OCI-LY1 (cell line): ENCODE measurements around the gene MMRN1.

Experiments used
- H2AFZ ChIP-seq: fragments of 200-600 bp; sonication (generic), shearing (Covaris generic); 2 replicates; pipeline ENCODE4 v1.6.0; 2014; ENCODE audit warnings: antibody characterized with exemption, mild to moderate bottlenecking, low read length
- H3F3A ChIP-seq: fragments of 200-600 bp; sonication (generic), shearing (Covaris generic); 2 replicates; pipeline ENCODE4 v1.6.0; 2014; ENCODE audit warnings: mild to moderate bottlenecking, antibody characterized with exemption, low read length, moderate library complexity; ENCODE audit not compliant: insufficient read depth
- H3K27ac ChIP-seq: fragments of 200-600 bp; sonication (generic); 2 replicates; pipeline ENCODE4 v1.5.1; 2014; ENCODE audit warnings: low read length, mixed run types, mild to moderate bottlenecking, low read depth; ENCODE audit not compliant: poor library complexity, severe bottlenecking
- H3K27me3 ChIP-seq: fragments of 200-600 bp; sonication (generic); 2 replicates; pipeline ENCODE4 v1.6.0; 2014; ENCODE audit warnings: antibody characterized with exemption, mild to moderate bottlenecking, low read length, moderate library complexity; ENCODE audit not compliant: insufficient read depth
- H3K36me3 ChIP-seq: fragments of 200-600 bp; sonication (generic); 2 replicates; pipeline ENCODE4 v1.6.1; 2014; ENCODE audit warnings: mild to moderate bottlenecking, antibody characterized with exemption, low read length, moderate library complexity, mixed read lengths; ENCODE audit not compliant: insufficient read depth
- H3K4me1 ChIP-seq: fragments of 200-600 bp; sonication (generic); 2 replicates; pipeline ENCODE4 v1.5.1; 2014; ENCODE audit warnings: mild to moderate bottlenecking, low read length, moderate library complexity; ENCODE audit not compliant: insufficient read depth, severe bottlenecking
- H3K4me2 ChIP-seq: fragments of 200-600 bp; sonication (generic), shearing (Covaris generic); 2 replicates; pipeline ENCODE4 v1.6.1; 2014; ENCODE audit warnings: low read length
- H3K4me3 ChIP-seq: fragments of 200-600 bp; sonication (generic); 2 replicates; pipeline ENCODE4 v1.5.1; 2014; ENCODE audit warnings: low read length, low read depth, mild to moderate bottlenecking, mixed read lengths; ENCODE audit not compliant: poor library complexity, severe bottlenecking
- H3K79me2 ChIP-seq: fragments of 200-600 bp; shearing (Covaris generic); 2 replicates; pipeline ENCODE4 v1.6.1; 2016; ENCODE audit warnings: mixed run types, low read length, mixed read lengths; ENCODE audit not compliant: insufficient read depth
- H3K9ac ChIP-seq: fragments of 200-600 bp; sonication (generic), shearing (Covaris generic); 2 replicates; pipeline ENCODE4 v1.6.1; 2014; ENCODE audit warnings: mild to moderate bottlenecking, low read length, mixed read lengths
- H3K9me2 ChIP-seq: fragments of 200-600 bp; sonication (generic), shearing (Covaris generic); 2 replicates; pipeline ENCODE4 v1.6.1; 2014; ENCODE audit warnings: low read depth, mild to moderate bottlenecking, low read length, mixed read lengths
- H3K9me3 ChIP-seq: fragments of 200-600 bp; shearing (Covaris generic); 2 replicates; pipeline ENCODE4 v1.6.1; 2014; ENCODE audit warnings: low read length, mixed read lengths
- H4K20me1 ChIP-seq: fragments of 200-600 bp; sonication (generic), shearing (Covaris generic); 2 replicates; pipeline ENCODE4 v1.6.0; 2016; ENCODE audit warnings: mild to moderate bottlenecking, low read length; ENCODE audit not compliant: insufficient read depth
- CTCF ChIP-seq: fragments of 200-600 bp; sonication (generic), shearing (Covaris generic); IDR thresholded peaks from 2 replicates; pipeline ENCODE4 v1.5.1; 2017; ENCODE audit warnings: mild to moderate bottlenecking, antibody characterized with exemption, low read length, moderate library complexity, mixed read lengths
- EZH2 ChIP-seq: fragments of 200-600 bp; sonication (generic), shearing (Covaris generic); IDR thresholded peaks from 2 replicates; pipeline ENCODE4 v1.8.0; 2017; ENCODE audit warnings: borderline replicate concordance, mixed run types, mild to moderate bottlenecking, antibody characterized with exemption, low read length, moderate library complexity, mixed read lengths

Gene MMRN1

GRCh38 chr4:89868999-89869589 lies 25.6 kb upstream of the MMRN1 start:
- no peaks in the 10 kb centered on the region for H4K20me1 ChIP-seq
- H3K79me2 ChIP-seq: no peaks in the 10 kb centered on the region
- no peak overlapping the region for H3K9ac ChIP-seq
- no peak overlapping the region for H2AFZ ChIP-seq
- H3K4me3 ChIP-seq: no peak overlapping the region
- H3K9me2 ChIP-seq: no peaks in the 10 kb centered on the region
- H3K9me3 ChIP-seq: no peaks in the 10 kb centered on the region
- no peak overlapping the region for H3K27ac ChIP-seq
- H3K4me2 ChIP-seq: no peak overlapping the region
- no peaks in the 10 kb centered on the region for H3K36me3 ChIP-seq
- H3K27me3 ChIP-seq: no peaks in the 10 kb centered on the region
- no peaks in the 10 kb centered on the region for H3F3A ChIP-seq
- H3K4me1 ChIP-seq: no peaks in the 10 kb centered on the region
- TF ChIP-seq EZH2 (no peak), CTCF (peak; percentile 41)

GRCh38 chr4:89871211-89871610 lies 23.4 kb upstream of the MMRN1 start:
- Histone ChIP-seq H4K20me1 (no peaks in the 10 kb centered on the region), H3F3A (no peaks in the 10 kb centered on the region), H3K27ac (no peak overlapping the region), H3K27me3 (no peaks in the 10 kb centered on the region), H3K4me3 (no peak overlapping the region), H2AFZ (no peak overlapping the region), H3K9ac (no peak overlapping the region), H3K9me2 (no peaks in the 10 kb centered on the region), H3K36me3 (no peaks in the 10 kb centered on the region), H3K4me2 (no peak overlapping the region), H3K9me3 (no peaks in the 10 kb centered on the region), H3K79me2 (no peaks in the 10 kb centered on the region), H3K4me1 (no peaks in the 10 kb centered on the region)
- TF ChIP-seq EZH2: no peak
- TF ChIP-seq CTCF: no peak

GRCh38 chr4:89876548-89876947 lies 18.1 kb upstream of the MMRN1 start:
- Histone ChIP-seq H3K9me2 (no peaks in the 10 kb centered on the region), H4K20me1 (no peaks in the 10 kb centered on the region; the same call in 1 of the 2 replicates), H3K4me1 (no peaks in the 10 kb centered on the region), H3K36me3 (no peaks in the 10 kb centered on the region), H3K27ac (no peak overlapping the region), H2AFZ (no peak overlapping the region), H3K9ac (no peak overlapping the region), H3K4me3 (no peak overlapping the region), H3K9me3 (no peaks in the 10 kb centered on the region), H3K4me2 (no peak overlapping the region), H3F3A (no peaks in the 10 kb centered on the region), H3K79me2 (no peaks in the 10 kb centered on the region), H3K27me3 (no peaks in the 10 kb centered on the region)
- TF ChIP-seq CTCF (no peak), EZH2 (no peak)
